Neural crest cell (in vitro differentiated cells): ENCODE data around the gene MLLT6. TPM values are rescaled to one million over a fixed set of nuclear protein-coding genes. Genes with fewer than 3 reads are reported as not detected.

ENCODE experiments used
- DNase-seq: peaks from one replicate; pipeline ENCODE4 v3.0.0; 2021; ENCODE audit warnings: low read depth, mixed read lengths, low spot score
- H3K27ac Mint-ChIP-seq: one replicate; pipeline ENCODE4 v1.8.0; 2021; ENCODE audit warnings: mild to moderate bottlenecking, mixed read lengths; ENCODE audit not compliant: unreplicated experiment
- H3K27me3 Mint-ChIP-seq: 2 replicates; pipeline ENCODE4 v1.8.0; 2021; ENCODE audit warnings: low read depth, mild to moderate bottlenecking, mixed read lengths
- H3K36me3 Mint-ChIP-seq: 2 replicates; pipeline ENCODE4 v1.8.0; 2021; ENCODE audit warnings: low read depth, mild to moderate bottlenecking, mixed read lengths
- H3K4me1 Mint-ChIP-seq: 2 replicates; pipeline ENCODE4 v1.8.0; 2021; ENCODE audit warnings: mixed read lengths
- H3K4me3 Mint-ChIP-seq: one replicate; pipeline ENCODE4 v1.8.0; 2021; ENCODE audit warnings: mild to moderate bottlenecking, mixed read lengths
- H3K9me3 Mint-ChIP-seq: 2 replicates; pipeline ENCODE4 v1.8.0; 2021; ENCODE audit warnings: mixed read lengths
- total RNA-seq: library from RNA; stranded (reverse); gene quantifications from 2 replicates; pipeline ENCODE4 v1.2.1, GENCODE V29; 2021
- TF ChIP-seq, protein P1 (sequence below): fragments of 200-600 bp; sonication (generic); conservative IDR thresholded peaks from 2 replicates; pipeline ENCODE4 v1.5.0; 2021; ENCODE audit warnings: antibody characterized with exemption, mild to moderate bottlenecking

The MLLT6 gene
- total RNA-seq, 1 donor from 2014 or later, result 79.6 TPM

DNA sequence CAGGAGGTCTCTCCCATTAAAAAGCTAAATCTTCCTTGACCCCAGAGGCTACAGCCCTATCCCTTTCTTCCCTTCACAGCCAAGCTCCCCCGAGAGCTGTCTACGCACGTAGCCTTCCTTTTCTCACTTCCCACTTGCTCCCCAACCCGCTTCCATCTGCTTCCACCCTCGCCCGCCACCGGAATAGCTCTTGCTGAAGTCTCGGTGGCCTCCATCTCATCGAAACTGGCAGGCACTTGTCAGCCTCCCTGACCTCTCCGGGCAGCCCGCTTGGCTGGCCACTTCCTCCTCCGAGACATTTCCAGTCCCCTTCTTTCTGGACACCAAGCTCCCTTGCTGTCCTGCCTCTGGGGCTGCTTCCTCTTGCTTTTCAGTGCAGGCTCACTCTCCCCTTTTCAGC is 19.6 kb upstream of the MLLT6 start:
- TF ChIP-seq, protein P1, sequence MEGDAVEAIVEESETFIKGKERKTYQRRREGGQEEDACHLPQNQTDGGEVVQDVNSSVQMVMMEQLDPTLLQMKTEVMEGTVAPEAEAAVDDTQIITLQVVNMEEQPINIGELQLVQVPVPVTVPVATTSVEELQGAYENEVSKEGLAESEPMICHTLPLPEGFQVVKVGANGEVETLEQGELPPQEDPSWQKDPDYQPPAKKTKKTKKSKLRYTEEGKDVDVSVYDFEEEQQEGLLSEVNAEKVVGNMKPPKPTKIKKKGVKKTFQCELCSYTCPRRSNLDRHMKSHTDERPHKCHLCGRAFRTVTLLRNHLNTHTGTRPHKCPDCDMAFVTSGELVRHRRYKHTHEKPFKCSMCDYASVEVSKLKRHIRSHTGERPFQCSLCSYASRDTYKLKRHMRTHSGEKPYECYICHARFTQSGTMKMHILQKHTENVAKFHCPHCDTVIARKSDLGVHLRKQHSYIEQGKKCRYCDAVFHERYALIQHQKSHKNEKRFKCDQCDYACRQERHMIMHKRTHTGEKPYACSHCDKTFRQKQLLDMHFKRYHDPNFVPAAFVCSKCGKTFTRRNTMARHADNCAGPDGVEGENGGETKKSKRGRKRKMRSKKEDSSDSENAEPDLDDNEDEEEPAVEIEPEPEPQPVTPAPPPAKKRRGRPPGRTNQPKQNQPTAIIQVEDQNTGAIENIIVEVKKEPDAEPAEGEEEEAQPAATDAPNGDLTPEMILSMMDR, result no peak

DNA sequence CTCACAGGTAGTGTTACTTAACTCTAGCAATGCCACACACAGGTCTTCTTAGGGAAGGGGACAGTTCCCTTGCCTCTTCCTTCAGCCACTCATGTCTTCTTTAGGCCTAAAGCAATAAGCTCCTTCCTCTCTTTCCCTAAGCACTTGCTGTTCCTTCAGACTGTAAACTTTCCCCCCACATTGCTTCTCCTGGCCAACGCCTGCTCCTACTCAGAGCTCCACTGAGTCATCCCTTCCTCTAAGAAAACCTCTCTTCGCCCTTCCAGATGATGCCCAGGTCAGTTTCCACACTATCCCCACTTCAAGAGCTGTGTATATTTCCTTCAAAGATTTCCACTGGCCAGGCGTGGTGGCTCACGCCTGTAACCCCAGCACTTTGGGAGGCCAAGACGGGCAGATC is 17.8 kb upstream of the MLLT6 start:
- no peaks in the 10 kb centered on the region for H3K4me1 Mint-ChIP-seq
- H3K9me3 Mint-ChIP-seq, result no peaks in the 10 kb centered on the region
- no peaks in the 10 kb centered on the region for H3K36me3 Mint-ChIP-seq
- H3K4me3 Mint-ChIP-seq, result peak overlapping the region; percentile 5
- no peak for DNase-seq
- peaks cover 11% of the 10 kb centered on the region for H3K27me3 Mint-ChIP-seq
- TF ChIP-seq, protein P1, result no peak
- H3K27ac Mint-ChIP-seq, result no peak overlapping the region

More for the DNA sequence above, 19.6 kb upstream of the MLLT6 start:
- no peak overlapping the region for H3K4me3 Mint-ChIP-seq
- no peaks in the 10 kb centered on the region for H3K9me3 Mint-ChIP-seq
- H3K27ac Mint-ChIP-seq, result peak overlapping the region; percentile 43
- H3K36me3 Mint-ChIP-seq, result no peaks in the 10 kb centered on the region
- DNase-seq, result no peak
- H3K27me3 Mint-ChIP-seq, result peaks cover 11% of the 10 kb centered on the region
- no peaks in the 10 kb centered on the region for H3K4me1 Mint-ChIP-seq

DNA sequence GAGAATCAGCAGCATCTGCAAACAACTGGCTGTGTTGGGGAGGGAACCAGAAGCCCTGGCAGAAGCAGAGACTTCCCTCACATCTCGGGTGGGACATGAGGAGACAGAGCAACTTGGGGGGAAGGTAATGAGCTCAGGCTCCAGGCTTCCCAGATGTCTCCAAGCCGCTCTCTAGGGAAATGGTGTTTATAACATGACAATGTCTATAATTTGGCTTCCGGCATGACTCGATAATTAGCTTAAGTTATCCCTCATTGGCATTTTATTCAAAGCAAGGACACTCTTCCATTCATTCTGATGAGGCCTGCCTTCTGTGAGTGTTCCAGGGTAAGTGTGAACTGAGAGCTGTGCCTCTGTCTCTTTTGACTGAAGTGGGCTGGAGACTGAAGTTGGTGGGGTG is 14.7 kb upstream of the MLLT6 start:
- Mint-ChIP-seq H3K36me3 (no peaks in the 10 kb centered on the region), H3K4me1 (peaks cover 15% of the 10 kb centered on the region), H3K27ac (peak overlapping the region; percentile 68), H3K9me3 (no peaks in the 10 kb centered on the region), H3K4me3 (no peak overlapping the region), H3K27me3 (peaks cover 10% of the 10 kb centered on the region)
- TF ChIP-seq, protein P1, result no peak
- no peak for DNase-seq

DNA sequence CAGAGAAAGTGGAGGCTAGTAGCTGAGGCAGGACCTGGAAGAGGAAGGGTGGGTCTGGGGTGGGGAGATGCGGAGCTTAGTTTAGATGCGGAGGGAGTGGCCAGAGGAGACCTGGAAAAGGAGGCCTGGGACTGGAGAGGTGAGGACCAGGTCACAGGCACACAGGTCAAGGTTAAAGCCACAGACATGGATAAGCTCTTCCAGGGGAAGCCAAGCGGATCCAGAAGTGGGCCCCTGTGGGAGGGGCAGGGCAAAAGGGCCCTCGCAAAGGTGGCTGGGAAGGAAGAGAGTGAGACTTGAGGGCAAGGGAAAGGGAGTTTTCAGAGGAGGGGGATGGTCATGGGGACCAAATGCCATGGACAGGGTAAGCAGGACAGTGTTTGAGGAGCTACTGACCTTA is 13.9 kb upstream of the MLLT6 start:
- H3K4me3 Mint-ChIP-seq, result no peak overlapping the region
- H3K27ac Mint-ChIP-seq, result no peak overlapping the region
- TF ChIP-seq, protein P1, result no peak
- H3K4me1 Mint-ChIP-seq, result peaks cover 15% of the 10 kb centered on the region
- no peaks in the 10 kb centered on the region for H3K36me3 Mint-ChIP-seq
- peaks cover 4% of the 10 kb centered on the region for H3K27me3 Mint-ChIP-seq
- DNase-seq, result no peak
- no peaks in the 10 kb centered on the region for H3K9me3 Mint-ChIP-seq

DNA sequence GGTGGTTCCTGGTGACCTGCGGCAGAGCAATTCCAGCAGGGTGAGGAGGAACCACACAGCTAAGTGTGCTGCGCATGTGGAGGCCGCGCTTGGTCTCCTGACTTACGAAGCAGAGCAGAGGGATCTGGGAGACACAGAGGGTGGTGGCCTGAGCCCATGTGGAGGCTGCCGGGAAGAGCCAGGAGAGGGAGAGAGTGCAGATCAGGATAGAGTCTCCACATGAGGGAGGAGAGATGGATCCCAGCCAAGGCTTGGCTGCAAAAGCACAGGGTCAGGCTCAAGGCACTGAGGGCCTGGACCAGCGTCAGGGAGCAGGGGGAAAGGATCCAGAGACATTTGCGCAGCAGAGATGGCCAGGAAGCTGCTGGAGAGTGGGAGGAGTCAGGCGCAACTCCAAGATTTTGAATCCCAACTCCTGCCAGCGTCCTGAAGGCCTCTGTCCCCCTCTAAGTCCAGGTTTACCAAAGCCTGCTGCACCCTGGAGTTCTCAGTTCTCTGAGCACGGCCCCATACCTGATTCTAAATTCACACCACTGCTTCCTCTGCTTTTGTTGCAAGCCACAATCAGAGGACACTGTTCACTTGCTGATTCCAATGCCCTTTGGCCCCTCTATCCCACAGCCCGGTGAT is 11.3 kb upstream of the MLLT6 start:
- TF ChIP-seq, protein P1, result no peak
- H3K36me3 Mint-ChIP-seq, result no peaks in the 10 kb centered on the region

More for the DNA sequence above, 11.3 kb upstream of the MLLT6 start:
- Mint-ChIP-seq H3K4me3 (no peak overlapping the region), H3K4me1 (peaks cover 18% of the 10 kb centered on the region), H3K9me3 (no peaks in the 10 kb centered on the region), H3K27me3 (peaks cover 21% of the 10 kb centered on the region), H3K27ac (peak overlapping the region; percentile 80)
- DNase-seq, result no peak
